HG03342 (cell line): Measurements from ENCODE around the gene CMTM4.
"Not testable (repeated sequence)": the region's sequence is repeated elsewhere in the genome, so short reads cannot be mapped to it uniquely, and the experiment has no call there.

ENCODE experiments used
- ATAC-seq: cut with Tn5 transposase; IDR thresholded peaks from one replicate; pipeline ENCODE4 v1.9.1; 2021; ENCODE audit warnings: mild to moderate bottlenecking, moderate library complexity; ENCODE audit not compliant: unreplicated experiment

The CMTM4 gene

DNA sequence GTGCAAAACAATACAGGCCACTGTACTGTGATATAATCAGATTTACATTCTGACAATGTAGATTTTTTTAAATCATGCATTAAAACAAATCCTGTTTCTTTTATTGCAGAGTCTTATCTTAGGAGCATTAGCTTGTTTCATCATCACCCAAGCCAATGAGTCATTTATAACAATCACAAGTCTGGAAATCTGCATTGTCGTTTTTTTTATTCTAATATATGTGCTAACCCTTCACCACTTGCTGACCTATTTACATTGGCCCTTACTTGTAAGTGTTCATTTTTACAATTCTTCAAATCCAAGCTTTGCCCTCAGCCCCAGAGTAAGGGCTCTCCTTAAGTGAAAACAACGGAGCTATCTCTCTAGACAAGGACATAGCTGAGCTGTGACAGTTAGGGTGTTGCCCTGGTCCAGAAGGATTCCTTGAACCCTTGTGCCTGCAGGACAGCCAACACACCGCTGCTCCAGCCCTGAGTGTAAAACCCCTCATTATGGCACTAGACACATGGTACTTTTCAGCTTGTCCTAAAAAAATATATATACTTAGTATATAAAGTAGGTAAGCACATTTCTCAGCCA, 126.6 kb downstream of the CMTM4 start:
- ATAC-seq: no peak

DNA sequence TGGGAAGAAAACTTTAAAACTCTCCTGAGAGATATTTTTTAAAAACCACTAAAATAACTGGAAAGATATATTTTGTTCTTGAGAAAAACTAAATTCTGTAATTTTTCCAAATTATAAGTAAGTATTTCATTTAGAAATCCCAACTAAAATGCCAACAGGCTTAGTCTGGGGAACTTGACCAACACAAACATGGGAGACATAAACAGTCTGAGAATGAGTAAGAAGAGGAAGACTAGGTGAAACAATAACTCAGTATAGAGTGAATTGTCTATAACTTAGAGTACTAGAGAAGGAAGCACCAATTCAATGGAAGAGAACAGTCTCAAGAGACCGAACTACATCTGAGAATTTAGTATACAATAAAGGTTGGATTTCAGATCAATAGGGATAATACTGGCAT, 127.4 kb downstream of the CMTM4 start:
- no peak for ATAC-seq

DNA sequence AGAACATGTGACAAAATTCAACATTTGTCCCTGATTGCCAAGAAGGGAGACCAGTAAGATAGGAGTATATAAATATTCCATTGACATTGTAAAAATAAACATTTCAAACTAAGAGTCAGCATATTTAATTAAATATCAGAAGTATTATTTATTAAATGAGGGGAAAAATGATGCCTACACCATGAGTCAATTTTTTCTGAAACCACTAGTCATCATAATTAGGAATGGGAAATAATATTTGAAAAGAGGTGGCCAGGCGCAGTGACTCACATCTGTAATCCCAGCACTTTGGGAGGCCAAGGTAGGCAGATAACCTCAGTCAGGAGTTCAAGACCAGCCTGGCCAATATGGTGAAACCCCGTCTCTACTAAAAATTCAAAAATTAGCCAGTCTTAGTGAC, 128.2 kb downstream of the CMTM4 start:
- no peak for ATAC-seq

DNA sequence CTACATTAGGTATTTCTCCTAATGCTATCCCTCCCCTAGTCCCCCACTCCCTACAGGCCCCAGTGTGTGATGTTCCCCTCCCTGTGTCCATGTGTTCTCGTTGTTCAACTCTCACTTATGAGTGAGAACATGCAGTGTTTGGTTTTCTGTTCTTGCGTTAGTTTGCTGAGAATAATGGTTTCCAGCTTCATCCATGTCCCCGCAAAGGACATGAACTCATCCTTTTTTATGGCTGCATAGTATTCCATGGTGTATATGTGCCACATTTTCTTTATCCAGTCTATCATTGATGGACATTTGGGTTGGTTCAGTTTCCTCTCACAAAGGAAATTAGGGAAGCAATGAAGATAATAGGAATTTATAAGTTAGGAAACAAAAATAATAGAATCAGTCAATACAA, 129.3 kb downstream of the CMTM4 start:
- not testable (repeated sequence) for ATAC-seq

DNA sequence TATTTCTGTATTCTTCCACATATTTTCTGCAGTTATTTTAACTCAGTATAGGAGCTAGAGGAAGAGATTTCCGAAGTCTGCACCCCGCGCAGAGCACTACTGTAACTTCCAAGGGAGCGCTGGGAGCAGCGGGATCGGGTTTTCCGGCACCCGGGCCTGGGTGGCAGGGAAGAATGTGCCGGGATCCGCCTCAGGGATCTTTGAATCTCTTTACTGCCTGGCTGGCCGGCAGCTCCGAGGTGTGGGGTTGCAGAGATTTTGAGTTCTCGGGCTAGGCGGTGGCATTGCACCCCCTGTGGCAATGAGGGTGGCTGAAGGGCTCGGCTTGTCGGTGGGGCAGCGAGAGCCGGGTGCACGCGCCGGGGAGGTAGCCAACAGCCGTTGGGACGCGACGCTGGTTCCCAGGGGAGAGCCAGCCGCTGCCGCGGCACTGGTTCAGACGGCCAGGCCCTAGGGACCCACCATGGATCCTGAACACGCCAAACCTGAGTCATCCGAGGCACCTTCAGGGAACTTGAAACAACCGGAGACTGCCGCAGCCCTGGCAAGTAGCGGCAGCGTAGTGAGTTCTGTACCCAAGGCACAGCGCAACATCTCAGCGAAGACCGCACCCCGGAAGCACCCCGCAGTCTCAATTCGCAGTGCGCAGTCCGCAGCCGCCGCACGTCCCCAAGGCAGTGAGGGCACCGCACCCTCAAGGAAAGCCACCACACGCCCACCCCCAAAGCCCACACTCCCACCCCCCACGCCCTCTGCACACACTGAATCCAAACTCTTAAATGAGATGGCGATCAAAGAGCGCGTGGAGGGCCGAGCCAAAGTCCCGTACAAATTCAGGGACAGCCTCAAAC, 130.3 kb downstream of the CMTM4 start, which contains the start of gene CMTM1:
Gene CMTM1 (plus strand): TSS at position 389 of the 851 bp plus-strand sequence. CDS start 75 bp downstream, at position 464.
- ATAC-seq: no peak
